SU-DHL-6 (cell line): ENCODE results near the gene ANKRD55.

ENCODE experiments used
- H2AFZ ChIP-seq: fragments of 200-600 bp; sonication (generic); 2 replicates; pipeline ENCODE4 v1.6.1; 2014; ENCODE audit warnings: low read depth, mild to moderate bottlenecking, moderate library complexity, mixed read lengths, antibody characterized with exemption, low read length; ENCODE audit not compliant: severe bottlenecking
- H3F3A ChIP-seq: fragments of 200-600 bp; shearing (Covaris generic); 2 replicates; pipeline ENCODE4 v1.6.0; 2016; ENCODE audit warnings: antibody characterized with exemption, mild to moderate bottlenecking; ENCODE audit not compliant: insufficient read depth
- H3K27ac ChIP-seq: fragments of 200-600 bp; sonication (generic); 2 replicates; pipeline ENCODE4 v1.5.1; 2016; ENCODE audit warnings: low read depth, mild to moderate bottlenecking, low read length, moderate library complexity, mixed read lengths
- H3K27me3 ChIP-seq: fragments of 200-600 bp; sonication (generic), shearing (Covaris generic); 2 replicates; pipeline ENCODE4 v1.6.0; 2014; ENCODE audit warnings: mild to moderate bottlenecking, low read length
- H3K36me3 ChIP-seq: fragments of 200-600 bp; sonication (generic); 2 replicates; pipeline ENCODE4 v1.6.1; 2014; ENCODE audit warnings: mild to moderate bottlenecking, low read length, mixed read lengths
- H3K4me2 ChIP-seq: fragments of 300-600, 200-600 bp; shearing (Covaris generic), sonication (generic); 2 replicates; pipeline ENCODE4 v1.6.0; 2014; ENCODE audit warnings: low read length, low read depth, mild to moderate bottlenecking; ENCODE audit not compliant: poor library complexity, severe bottlenecking
- H3K4me3 ChIP-seq: fragments of 200-600 bp; sonication (generic); 2 replicates; pipeline ENCODE4 v1.5.1; 2014; ENCODE audit warnings: antibody characterized with exemption, low read length, mild to moderate bottlenecking, mixed read lengths; ENCODE audit not compliant: insufficient read depth, poor library complexity, severe bottlenecking
- H3K79me2 ChIP-seq: fragments of 200-600 bp; sonication (generic); 2 replicates; pipeline ENCODE4 v1.6.1; 2014; ENCODE audit warnings: mild to moderate bottlenecking, low read length, moderate library complexity; ENCODE audit not compliant: insufficient read depth
- H3K9ac ChIP-seq: fragments of 200-600 bp; sonication (generic); 2 replicates; pipeline ENCODE4 v1.7.0; 2014; ENCODE audit warnings: mild to moderate bottlenecking, low read length
- H3K9me2 ChIP-seq: fragments of 200-600 bp; sonication (generic); replicated peaks from 2 replicates; pipeline ENCODE4 v1.6.1; 2014; ENCODE audit warnings: low read length; ENCODE audit not compliant: insufficient read depth
- H3K9me3 ChIP-seq: fragments of 200-600 bp; sonication (generic); 2 replicates; pipeline ENCODE4 v1.6.1; 2014; ENCODE audit warnings: low read length, mixed read lengths; ENCODE audit not compliant: insufficient read depth
- H4K20me1 ChIP-seq: fragments of 200-600 bp; sonication (generic); 2 replicates; pipeline ENCODE4 v1.6.1; 2014; ENCODE audit warnings: low read depth, mild to moderate bottlenecking, antibody characterized with exemption, low read length, moderate library complexity, mixed read lengths
- CTCF ChIP-seq: fragments of 200-600 bp; sonication (generic); IDR thresholded peaks from one replicate; pipeline ENCODE4 v1.5.1; 2017; ENCODE audit warnings: antibody characterized with exemption, mild to moderate bottlenecking, low read length, moderate library complexity; ENCODE audit not compliant: insufficient read depth, poor library complexity, severe bottlenecking
- EZH2phosphoT487 ChIP-seq: fragments of 200-600 bp; sonication (generic), shearing (Covaris generic); conservative IDR thresholded peaks from 2 replicates; pipeline ENCODE4 v1.6.1; 2018; ENCODE audit warnings: mild to moderate bottlenecking, antibody characterized with exemption, low read length, moderate library complexity, mixed read lengths

The ANKRD55 gene

DNA sequence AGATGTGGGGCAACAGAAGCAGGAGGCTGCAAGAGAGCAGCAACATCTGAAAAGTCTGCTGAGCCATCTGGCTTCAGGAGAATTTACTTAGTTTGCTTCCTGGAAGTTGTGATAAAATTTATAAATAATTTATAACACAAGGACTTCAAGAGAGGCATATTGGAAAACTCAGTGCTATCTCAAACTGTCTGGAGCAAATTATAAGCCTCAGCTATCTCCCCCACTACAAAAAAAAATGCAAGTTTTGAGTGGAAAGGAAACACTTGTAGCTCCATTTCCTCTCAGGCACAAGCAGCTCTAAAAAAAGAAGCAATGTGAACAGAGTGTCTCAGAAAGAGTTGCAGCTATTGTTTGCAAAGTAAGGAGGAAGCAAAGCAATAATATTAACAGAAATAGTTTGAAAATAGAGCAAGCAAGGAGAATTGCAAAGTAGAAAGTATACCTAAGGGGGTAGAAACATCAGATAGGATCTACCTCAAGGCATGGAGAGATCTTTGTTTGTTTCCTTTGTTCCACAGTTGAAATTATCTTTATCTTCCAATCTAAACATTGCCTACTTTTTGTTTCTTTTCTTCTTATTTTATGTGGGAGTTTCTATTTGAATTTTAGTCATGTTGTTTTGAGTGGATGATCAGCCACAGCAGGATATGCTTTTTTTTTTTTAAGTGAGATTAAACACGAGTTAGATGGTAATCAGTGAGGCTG, 182.4 kb downstream of the ANKRD55 start:
- Histone ChIP-seq H3K9me3 (0 out of 2 replicates have a peak, but pooled peaks cover 3% of the 10 kb centered on the region), H3K9me2 (no peaks in the 10 kb centered on the region), H2AFZ (no peak overlapping the region), H3K36me3 (no peaks in the 10 kb centered on the region), H3K4me2 (no peak overlapping the region), H4K20me1 (no peaks in the 10 kb centered on the region), H3K4me3 (no peak overlapping the region), H3K9ac (no peak overlapping the region), H3K27ac (no peak overlapping the region), H3F3A (no peaks in the 10 kb centered on the region), H3K27me3 (no peaks in the 10 kb centered on the region), H3K79me2 (no peaks in the 10 kb centered on the region)
- TF ChIP-seq EZH2phosphoT487 = no peak
- TF ChIP-seq CTCF = no peak
